Stomach (tissue), 9 donors: ENCODE data around the gene ZMYND8. TPM values are rescaled to one million over a fixed set of nuclear protein-coding genes. Genes with fewer than 3 reads are reported as not detected.
"Not testable (repeated sequence)": the region's sequence is repeated elsewhere in the genome, so short reads cannot be mapped to it uniquely, and the experiment has no call there.

Experiments
- DNase-seq, 2 donors: peaks; one replicate each; pipeline versions ENCODE4 v3.0.0 to v3.0.0-alpha.2; 2013 to 2019
- H3K27ac ChIP-seq, 5 donors: fragments of 200-600 bp in 4 of 5; sonication (generic) in 4 of 5; one replicate each; pipeline ENCODE4 v1.5.1; 2013 to 2019; ENCODE audit warnings: mild to moderate bottlenecking in 1 of 5, moderate library complexity in 1 of 5
- H3K27me3 ChIP-seq, 3 donors: fragments of 200-600 bp; sonication (generic); one replicate each; pipeline ENCODE4 v1.5.1; 2017 to 2019; ENCODE audit warnings: mixed run types in 1 of 3
- H3K36me3 ChIP-seq, 4 donors: fragments of 200-600 bp; sonication (generic); 1 replicate in 3 of 4; 2 replicates in 1 of 4; pipeline ENCODE4 v1.5.1; 2016 to 2019
- H3K4me1 ChIP-seq, 4 donors: fragments of 200-600 bp; sonication (generic); one replicate each; pipeline ENCODE4 v1.5.1; 2016 to 2019
- H3K4me3 ChIP-seq, 4 donors: fragments of 200-600 bp; sonication (generic) in 3 of 4; one replicate each; pipeline ENCODE4 v1.5.1; 2016 to 2019; ENCODE audit warnings: mild to moderate bottlenecking in 1 of 4
- H3K9me3 ChIP-seq, 4 donors: fragments of 200-600 bp; sonication (generic); one replicate each; pipeline ENCODE4 v1.5.1; 2016 to 2019
- CTCF ChIP-seq, 7 experiments: fragments of 450-650 bp in 4 of 7; fragments of 200-600 bp in 3 of 7; sonication (generic) in 3 of 7; IDR thresholded peaks; one replicate each; pipeline ENCODE4 v1.5.1; 2016 to 2019; ENCODE audit warnings: antibody characterized with exemption in 7 of 7, control low read depth in 2 of 7, mild to moderate bottlenecking in 1 of 7
- EP300 ChIP-seq: sonication (generic); formaldehyde crosslinking; IDR thresholded peaks from one replicate; pipeline ENCODE4 v1.6.1; 2017; ENCODE audit warnings: antibody characterized with exemption
- POLR2A ChIP-seq, 4 donors: fragments of 450-650 bp; IDR thresholded peaks; one replicate each; pipeline ENCODE4 v1.6.1; 2016; ENCODE audit warnings: antibody characterized with exemption in 4 of 4, control low read depth in 2 of 4, mild to moderate bottlenecking in 1 of 4, moderate library complexity in 1 of 4
- POLR2AphosphoS5 ChIP-seq, 3 donors: sonication (generic); formaldehyde crosslinking; IDR thresholded peaks; one replicate each; pipeline ENCODE4 v1.6.1; 2016; ENCODE audit warnings: antibody characterized with exemption in 3 of 3
- WGBS, 5 donors: extraction: QIAGEN DNeasy Blood & Tissue Kit in 3 of 5; methylation state at CpG; one replicate each; pipeline versions ENCODE4 v1.1.5 to v1.1.7; 2013 to 2018; 5-methylcytosine and 5-hydroxymethylcytosine counted together
- intact Hi-C: fragments of 100-400 bp; cut with DNase I; formaldehyde crosslinking; loops from one replicate; pipeline ENCODE4 v1.15.1; 2023; ENCODE audit warnings: low total_unique reads
- polyA plus RNA-seq, 3 donors: library from polyadenylated mRNA; stranded (reverse); fragments of 200-250 nt; gene quantifications; one replicate each; pipeline ENCODE4 v1.2.3, GENCODE V29; 2013
- total RNA-seq, 5 donors: library from RNA; depleted of rRNA; stranded (reverse); fragments of >200 nt; gene quantifications; one replicate each; pipeline versions ENCODE4 v1.1.0 to v1.2.3, GENCODE V29; 2014 to 2016
- donor health status: healthy with polysubstance abuse.
- donor health status: Bipolar disorder and iron deficiency.
- donor health status: healthy.

The ZMYND8 gene
- total and polyA plus RNA-seq, 8 donors = 9.2 to 82.6 (median 39.4) TPM

- 87 to 94% (median 92%) methylated on average over 15 of the region's 15 CpGs for WGBS, 5 donors
- no peaks in the 10 kb centered on the region for H3K27me3 ChIP-seq
- intact Hi-C loops = loop anchor here (5.0 to 10.0 kb wide), 2 partner anchors 85 to 107 kb away; no protein-coding TSS in a partner anchor
- H3K36me3 ChIP-seq = no peaks in the 10 kb centered on the region
- peaks cover 5 to 18% (median 12%) of the 10 kb centered on the region in 4 donors for H3K4me1 ChIP-seq
- no peak overlapping the region for H3K27ac ChIP-seq
- no peaks in the 10 kb centered on the region for H3K9me3 ChIP-seq
- TF ChIP-seq CTCF (IDR thresholded peaks at IDR 0.05) = no peak
- TF ChIP-seq POLR2AphosphoS5 (IDR thresholded peaks at IDR 0.05) = no peak
- no peak for TF ChIP-seq EP300
- TF ChIP-seq POLR2A (IDR thresholded peaks at IDR 0.05) = no peak
- DNase-seq = peak in 1 of 2 donors; percentile 58
- no peak overlapping the region for H3K4me3 ChIP-seq
These were observed 23.1 kb upstream of the ZMYND8 start for GRCh38 chr20:47379433-47380150.

GRCh38 chr20:47377122-47377722 is 20.7 kb upstream of the ZMYND8 start:
- no peak for TF ChIP-seq POLR2A (IDR thresholded peaks at IDR 0.05)
- TF ChIP-seq POLR2AphosphoS5 (IDR thresholded peaks at IDR 0.05) = no peak
- TF ChIP-seq EP300 = no peak
- no peak for TF ChIP-seq CTCF (IDR thresholded peaks at IDR 0.05)
- H3K4me1 ChIP-seq = peaks cover 0 to 13% (median 2%) of the 10 kb centered on the region in 4 donors
- no peaks in the 10 kb centered on the region for H3K9me3 ChIP-seq
- H3K4me3 ChIP-seq = no peak overlapping the region
- WGBS, 5 donors = 53 to 75% (median 61%) methylated on average over 4 of the region's 4 CpGs
- no peak overlapping the region for H3K27ac ChIP-seq
- intact Hi-C loops = loop anchor here (10.0 kb wide), 1 partner anchor 82 kb away; no protein-coding TSS in a partner anchor
- DNase-seq = no peak
- H3K36me3 ChIP-seq = no peaks in the 10 kb centered on the region
- no peaks in the 10 kb centered on the region for H3K27me3 ChIP-seq

GRCh38 chr20:47376096-47376643 is 19.7 kb upstream of the ZMYND8 start:
- 90 to 98% (median 97%) methylated on average over 7 of the region's 7 CpGs for WGBS, 5 donors
- intact Hi-C loops = loop anchor here (10.0 kb wide), 1 partner anchor 81 kb away; no protein-coding TSS in a partner anchor
- not testable (repeated sequence) for H3K27ac ChIP-seq, H3K36me3 ChIP-seq, DNase-seq, H3K4me3 ChIP-seq, H3K27me3 ChIP-seq, H3K9me3 ChIP-seq
- H3K4me1 ChIP-seq = peaks cover 0 to 13% (median 2%) of the 10 kb centered on the region in 4 donors

- H3K36me3 ChIP-seq, H3K9me3 ChIP-seq, DNase-seq, H3K4me3 ChIP-seq, H3K27ac ChIP-seq, H3K27me3 ChIP-seq: not testable (repeated sequence)
- intact Hi-C loops = loop anchor here (10.0 kb wide), 1 partner anchor 79 kb away; no protein-coding TSS in a partner anchor
- 92 to 99% (median 96%) methylated on average over 8 of the region's 8 CpGs for WGBS, 5 donors
- peaks cover 0 to 13% (median 2%) of the 10 kb centered on the region in 4 donors for H3K4me1 ChIP-seq
These were observed 17.6 kb upstream of the ZMYND8 start for GRCh38 chr20:47374121-47374520.

GRCh38 chr20:47373206-47373733 is 16.8 kb upstream of the ZMYND8 start:
- DNase-seq = no peak
- no peak overlapping the region for H3K27ac ChIP-seq
- H3K27me3 ChIP-seq = no peaks in the 10 kb centered on the region
- no peaks in the 10 kb centered on the region for H3K9me3 ChIP-seq
- intact Hi-C loops = loop anchor here (10.0 kb wide), 1 partner anchor 78 kb away; no protein-coding TSS in a partner anchor
- TF ChIP-seq EP300 (no peak), POLR2AphosphoS5 (IDR thresholded peaks at IDR 0.05) (no peak), CTCF (IDR thresholded peaks at IDR 0.05) (no peak), POLR2A (IDR thresholded peaks at IDR 0.05) (no peak)
- 80 to 93% (median 86%) methylated on average over 2 of the region's 2 CpGs for WGBS, 5 donors
- H3K36me3 ChIP-seq = no peaks in the 10 kb centered on the region
- H3K4me1 ChIP-seq = peaks cover 0 to 13% (median 2%) of the 10 kb centered on the region in 4 donors
- no peak overlapping the region for H3K4me3 ChIP-seq
